Panc1 (cell line): ENCODE results near the gene ARMC2. TPM values are rescaled to one million over a fixed set of nuclear protein-coding genes. Genes with fewer than 3 reads are reported as not detected.
A peak's percentile ranks its signal among the peaks of the same experiment; 100 is the strongest.

Experiments used
- ATAC-seq: fragments of 200-7000 bp; cut with Tn5 transposase; 2 replicates; pipeline ENCODE4 v1.9.1; 2020; ENCODE audit warnings: mild to moderate bottlenecking, moderate library complexity
- BruUV-seq: library from RNA; stranded (reverse); fragments of 400-500 nt; replicated peaks from 2 replicates; lab custom pipeline; 2021; lab: Mats Ljungman, UMichigan
- CTCF ChIA-PET: fragments of 300-600 bp; sonication (Branson Sonifier 250); formaldehyde crosslinking; loops from one replicate; lab custom pipeline; 2022; ENCODE audit warnings: antibody characterized with exemption; lab: Charles Lee
- POLR2A ChIA-PET: fragments of 300-600 bp; sonication (Branson Sonifier 250); formaldehyde crosslinking; loops from one replicate; lab custom pipeline; 2022; ENCODE audit warnings: antibody characterized with exemption; lab: Charles Lee
- DNase-seq: peaks from one replicate; pipeline ENCODE4 v3.0.0-alpha.2; 2010; ENCODE audit warnings: low read depth, low spot score
- H3K27ac ChIP-seq: 2 replicates; pipeline ENCODE4 v1.5.1; 2011; ENCODE audit warnings: mild to moderate bottlenecking, low read length, inconsistent platforms
- H3K27me3 ChIP-seq: fragments of 200-500 bp; sonication (Bioruptor generic); 2 replicates; pipeline ENCODE4 v1.6.0; 2014; ENCODE audit warnings: low read length, inconsistent platforms; ENCODE audit not compliant: control insufficient read depth, insufficient read depth
- H3K36me3 ChIP-seq: fragments of 200-500 bp; sonication (Bioruptor generic); 2 replicates; pipeline ENCODE4 v1.5.1; 2014; ENCODE audit warnings: inconsistent platforms, mild to moderate bottlenecking, low read length, moderate library complexity; ENCODE audit not compliant: control insufficient read depth, insufficient read depth
- H3K4me1 ChIP-seq: 2 replicates; pipeline ENCODE4 v1.5.1; 2011; ENCODE audit warnings: inconsistent platforms, mild to moderate bottlenecking, low read length, moderate library complexity; ENCODE audit not compliant: control insufficient read depth, insufficient read depth
- H3K4me3 ChIP-seq, 2 experiments: 2 replicates each; pipeline ENCODE4 v1.5.1; 2011 to 2012; ENCODE audit warnings: low read depth in 2 of 2, low read length in 2 of 2, mild to moderate bottlenecking in 2 of 2, inconsistent platforms in 1 of 2, moderate library complexity in 1 of 2
- H3K9me3 ChIP-seq: fragments of 200-500 bp; sonication (Bioruptor generic); 2 replicates; pipeline ENCODE4 v1.5.1; 2014; ENCODE audit warnings: low read depth, mild to moderate bottlenecking, inconsistent platforms, low read length, moderate library complexity; ENCODE audit not compliant: control insufficient read depth, insufficient read depth
- POLR2AphosphoS5 ChIP-seq: IDR thresholded peaks from 2 replicates; pipeline ENCODE4 v1.6.1; 2012; ENCODE audit warnings: mild to moderate bottlenecking, low read depth, low read length, moderate library complexity
- SIN3A ChIP-seq: IDR thresholded peaks from 2 replicates; pipeline ENCODE4 v1.6.1; 2012; ENCODE audit warnings: low read depth, mild to moderate bottlenecking, low read length, moderate library complexity, borderline replicate concordance; ENCODE audit not compliant: insufficient read depth
- TCF7L2 ChIP-seq: IDR thresholded peaks from 2 replicates; pipeline ENCODE4 v1.6.1; 2011; ENCODE audit warnings: mild to moderate bottlenecking, low read depth, low read length, inconsistent platforms
- in situ Hi-C: cut with HindIII; loops from 2 replicates; pipeline ENCODE4 v1.10.0; 2016; ENCODE audit warnings: low sequenced_read_pairs, low pct_unique_long_range_greater_than_20kb
- intact Hi-C: fragments of 100-400 bp; cut with micrococcal nuclease; formaldehyde crosslinking; loops from one replicate; pipeline ENCODE4 v1.10.0; 2022; ENCODE audit not compliant: unreplicated experiment
- total RNA-seq: library from RNA; stranded (reverse); gene quantifications from one replicate; pipeline ENCODE4 v1.2.1, GENCODE V29; 2021; ENCODE audit not compliant: unreplicated experiment
- TF ChIP-seq, protein P1 (sequence below): fragments of 450-650 bp; IDR thresholded peaks from 2 replicates; pipeline ENCODE4 v1.5.1; 2017; ENCODE audit warnings: mild to moderate bottlenecking
- TF ChIP-seq, protein P2 (sequence below), 2 experiments: IDR thresholded peaks; 2 replicates each; pipeline ENCODE4 v1.6.1; 2011 to 2012; ENCODE audit warnings: low read depth in 2 of 2, control low read depth in 1 of 2, low read length in 1 of 2, mild to moderate bottlenecking in 1 of 2, moderate library complexity in 1 of 2; ENCODE audit not compliant: insufficient read depth in 1 of 2

The ARMC2 gene
- total RNA-seq, 1 experiment from 2014 or later = 9.3 TPM

DNA sequence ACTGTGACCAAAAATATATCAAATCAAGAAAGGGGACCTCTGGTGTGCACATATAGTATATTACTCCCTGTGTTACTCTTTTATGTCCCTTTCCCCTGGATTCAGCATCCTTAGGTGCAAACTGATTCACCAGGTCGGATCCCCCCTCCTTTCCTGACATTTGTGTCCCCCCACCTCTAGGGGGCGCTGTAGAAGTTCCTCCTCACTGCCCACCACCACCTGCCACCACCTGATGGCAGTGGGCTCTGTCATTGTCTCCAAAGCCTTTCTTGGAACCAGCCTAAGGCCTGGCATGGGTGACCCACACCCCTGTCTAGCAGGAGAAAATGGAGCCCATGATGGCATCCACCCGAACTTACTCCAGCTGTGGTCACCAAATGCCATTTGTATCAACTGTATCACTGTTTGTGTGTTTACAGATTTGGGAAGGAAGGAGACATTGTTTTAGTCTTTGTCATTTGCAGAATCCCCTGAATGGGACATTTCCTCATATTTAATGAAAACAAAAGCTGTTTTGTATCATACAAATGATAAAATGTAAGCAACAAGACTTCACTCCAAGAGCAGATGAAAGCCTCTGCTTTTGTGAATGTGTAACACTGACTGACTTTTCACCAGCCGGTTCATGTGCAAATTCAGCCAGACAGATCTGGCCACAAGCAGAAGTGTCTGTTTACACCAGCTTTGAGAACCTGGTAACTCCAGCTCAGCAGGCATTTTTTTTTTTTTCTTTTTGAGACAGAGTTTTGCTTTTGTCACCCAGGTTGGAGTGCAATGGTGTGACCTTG, 66.2 kb downstream of the ARMC2 start:
- TF ChIP-seq POLR2AphosphoS5 = no peak
- TF ChIP-seq, protein P1, sequence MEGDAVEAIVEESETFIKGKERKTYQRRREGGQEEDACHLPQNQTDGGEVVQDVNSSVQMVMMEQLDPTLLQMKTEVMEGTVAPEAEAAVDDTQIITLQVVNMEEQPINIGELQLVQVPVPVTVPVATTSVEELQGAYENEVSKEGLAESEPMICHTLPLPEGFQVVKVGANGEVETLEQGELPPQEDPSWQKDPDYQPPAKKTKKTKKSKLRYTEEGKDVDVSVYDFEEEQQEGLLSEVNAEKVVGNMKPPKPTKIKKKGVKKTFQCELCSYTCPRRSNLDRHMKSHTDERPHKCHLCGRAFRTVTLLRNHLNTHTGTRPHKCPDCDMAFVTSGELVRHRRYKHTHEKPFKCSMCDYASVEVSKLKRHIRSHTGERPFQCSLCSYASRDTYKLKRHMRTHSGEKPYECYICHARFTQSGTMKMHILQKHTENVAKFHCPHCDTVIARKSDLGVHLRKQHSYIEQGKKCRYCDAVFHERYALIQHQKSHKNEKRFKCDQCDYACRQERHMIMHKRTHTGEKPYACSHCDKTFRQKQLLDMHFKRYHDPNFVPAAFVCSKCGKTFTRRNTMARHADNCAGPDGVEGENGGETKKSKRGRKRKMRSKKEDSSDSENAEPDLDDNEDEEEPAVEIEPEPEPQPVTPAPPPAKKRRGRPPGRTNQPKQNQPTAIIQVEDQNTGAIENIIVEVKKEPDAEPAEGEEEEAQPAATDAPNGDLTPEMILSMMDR = peak; percentile 91
- TF ChIP-seq TCF7L2 = no peak
- no peak for TF ChIP-seq SIN3A
- TF ChIP-seq, protein P2, sequence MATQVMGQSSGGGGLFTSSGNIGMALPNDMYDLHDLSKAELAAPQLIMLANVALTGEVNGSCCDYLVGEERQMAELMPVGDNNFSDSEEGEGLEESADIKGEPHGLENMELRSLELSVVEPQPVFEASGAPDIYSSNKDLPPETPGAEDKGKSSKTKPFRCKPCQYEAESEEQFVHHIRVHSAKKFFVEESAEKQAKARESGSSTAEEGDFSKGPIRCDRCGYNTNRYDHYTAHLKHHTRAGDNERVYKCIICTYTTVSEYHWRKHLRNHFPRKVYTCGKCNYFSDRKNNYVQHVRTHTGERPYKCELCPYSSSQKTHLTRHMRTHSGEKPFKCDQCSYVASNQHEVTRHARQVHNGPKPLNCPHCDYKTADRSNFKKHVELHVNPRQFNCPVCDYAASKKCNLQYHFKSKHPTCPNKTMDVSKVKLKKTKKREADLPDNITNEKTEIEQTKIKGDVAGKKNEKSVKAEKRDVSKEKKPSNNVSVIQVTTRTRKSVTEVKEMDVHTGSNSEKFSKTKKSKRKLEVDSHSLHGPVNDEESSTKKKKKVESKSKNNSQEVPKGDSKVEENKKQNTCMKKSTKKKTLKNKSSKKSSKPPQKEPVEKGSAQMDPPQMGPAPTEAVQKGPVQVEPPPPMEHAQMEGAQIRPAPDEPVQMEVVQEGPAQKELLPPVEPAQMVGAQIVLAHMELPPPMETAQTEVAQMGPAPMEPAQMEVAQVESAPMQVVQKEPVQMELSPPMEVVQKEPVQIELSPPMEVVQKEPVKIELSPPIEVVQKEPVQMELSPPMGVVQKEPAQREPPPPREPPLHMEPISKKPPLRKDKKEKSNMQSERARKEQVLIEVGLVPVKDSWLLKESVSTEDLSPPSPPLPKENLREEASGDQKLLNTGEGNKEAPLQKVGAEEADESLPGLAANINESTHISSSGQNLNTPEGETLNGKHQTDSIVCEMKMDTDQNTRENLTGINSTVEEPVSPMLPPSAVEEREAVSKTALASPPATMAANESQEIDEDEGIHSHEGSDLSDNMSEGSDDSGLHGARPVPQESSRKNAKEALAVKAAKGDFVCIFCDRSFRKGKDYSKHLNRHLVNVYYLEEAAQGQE (IDR thresholded peaks at IDR 0.05; ENCODE audit: insufficient read depth in 1 of 2, low read depth in 2 of 2, low read length in 1 of 2) = no peak
- ChIA-PET POLR2A (interaction anchor here (0.6 to 0.7 kb wide), 2 partner anchors 22 to 157 kb away, joined by 4 read pairs; no protein-coding TSS in a partner anchor), CTCF (interaction anchor here (0.7 to 1.0 kb wide), 2 partner anchors 159 to 324 kb away, joined by 3 to 6 read pairs; no protein-coding TSS in a partner anchor)
- H3K27me3 ChIP-seq = peaks cover 8% of the 10 kb centered on the region; the same call in 1 of the 2 replicates
- H3K9me3 ChIP-seq = no peaks in the 10 kb centered on the region
- no peaks in the 10 kb centered on the region for H3K4me1 ChIP-seq
- DNase-seq (no peak), ATAC-seq (peak; percentile 56; the same call in 1 of the 2 replicates)
- no peaks in the 10 kb centered on the region for H3K36me3 ChIP-seq
- in situ Hi-C loops (no loop called here), intact Hi-C loops (loop anchor here (5.0 kb wide), 1 partner anchor 158 kb away; no protein-coding TSS in a partner anchor)
- no TSS peak for BruUV-seq
- H3K4me3 ChIP-seq = no peak overlapping the region
- no peak overlapping the region for H3K27ac ChIP-seq

DNA sequence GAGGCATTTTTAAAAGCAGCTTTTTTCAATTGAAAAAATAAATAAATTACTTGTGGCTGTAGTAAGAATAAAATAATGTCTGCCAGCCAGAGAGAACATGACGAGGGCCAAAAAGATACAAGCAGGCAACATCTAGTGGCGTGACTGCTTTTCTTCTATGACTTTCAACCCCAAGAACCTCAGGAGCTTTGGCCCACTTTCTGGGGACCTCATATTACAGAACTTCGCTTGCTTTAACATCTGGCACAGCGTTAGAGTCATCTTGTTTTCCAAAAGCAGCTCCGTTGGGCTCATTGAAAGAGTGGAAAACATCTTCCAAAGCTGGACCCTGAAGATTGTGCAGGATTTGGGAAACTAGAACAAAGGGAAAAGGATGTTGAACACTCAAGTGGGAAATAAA, 67.0 kb downstream of the ARMC2 start:
- TF ChIP-seq SIN3A = no peak
- TF ChIP-seq POLR2AphosphoS5 = no peak
- TF ChIP-seq TCF7L2 = no peak
- TF ChIP-seq, protein P2 (IDR thresholded peaks at IDR 0.05; ENCODE audit: insufficient read depth in 1 of 2, low read depth in 2 of 2, low read length in 1 of 2) = no peak
- TF ChIP-seq, protein P1 = no peak
- intact Hi-C loops (no loop called here), in situ Hi-C loops (no loop called here)
- no peak overlapping the region for H3K27ac ChIP-seq
- BruUV-seq = no TSS peak
- POLR2A ChIA-PET = interaction anchor here (0.6 to 0.7 kb wide), 2 partner anchors 35 to 100 kb away, joined by 3 read pairs; no protein-coding TSS in a partner anchor
- no peak overlapping the region for H3K4me3 ChIP-seq
- no peaks in the 10 kb centered on the region for H3K4me1 ChIP-seq
- CTCF ChIA-PET = interaction anchor here (0.7 to 1.0 kb wide), 2 partner anchors 159 to 323 kb away, joined by 3 to 6 read pairs; no protein-coding TSS in a partner anchor
- no peak for DNase-seq
- H3K9me3 ChIP-seq = no peaks in the 10 kb centered on the region
- ATAC-seq = no peak
- no peaks in the 10 kb centered on the region for H3K36me3 ChIP-seq
- H3K27me3 ChIP-seq = peaks cover 8% of the 10 kb centered on the region; the same call in 1 of the 2 replicates
